PC-3 (cell line): ENCODE results near the gene FCN3.

Experiments used
- CTCF ChIP-seq: fragments of 300-600 bp; sonication (generic); conservative IDR thresholded peaks from 2 replicates; pipeline ENCODE4 v1.5.1; 2017; ENCODE audit warnings: antibody characterized with exemption, low read depth, mild to moderate bottlenecking, low read length
- EZH2 ChIP-seq: fragments of 300-600 bp; sonication (generic); IDR thresholded peaks from one replicate; pipeline ENCODE4 v1.6.1; 2017; ENCODE audit warnings: antibody characterized with exemption, mild to moderate bottlenecking, low read length; ENCODE audit not compliant: unreplicated experiment
- EZH2phosphoT487 ChIP-seq: fragments of 300-600 bp; sonication (generic); IDR thresholded peaks from 2 replicates; pipeline ENCODE4 v1.6.1; 2018; ENCODE audit warnings: mild to moderate bottlenecking, antibody characterized with exemption, low read length, borderline replicate concordance

- TF ChIP-seq CTCF (no peak), EZH2 (no peak), EZH2phosphoT487 (no peak)
These were observed 43.1 kb upstream of the FCN3 start for GRCh38 chr1:27417713-27418112.
